Smooth muscle cell (in vitro differentiated cells): ENCODE measurements around the gene EZR. TPM values are rescaled to one million over a fixed set of nuclear protein-coding genes. Genes with fewer than 3 reads are reported as not detected.
A peak's percentile ranks its signal among the peaks of the same experiment; 100 is the strongest.

Experiments used
- DNase-seq: peaks from one replicate; lab custom pipeline; 2025; ENCODE audit not compliant: unreplicated experiment; lab: John Stamatoyannopoulos, UW
- H2AFZ ChIP-seq: fragments of 200-600 bp; sonication (generic); 2 replicates; pipeline ENCODE4 v1.6.0; 2016; ENCODE audit warnings: antibody characterized with exemption, low read depth, mild to moderate bottlenecking
- H3F3A ChIP-seq: fragments of 200-600 bp; sonication (generic); 2 replicates; pipeline ENCODE4 v1.6.0; 2017; ENCODE audit warnings: antibody characterized with exemption, low read depth
- H3K27ac ChIP-seq: fragments of 200-600 bp; sonication (generic); 2 replicates; pipeline ENCODE4 v1.5.1; 2016; ENCODE audit warnings: low read depth, mild to moderate bottlenecking
- H3K27me3 ChIP-seq: fragments of 200-600 bp; sonication (generic); 2 replicates; pipeline ENCODE4 v1.6.1; 2016; ENCODE audit warnings: low read depth, mild to moderate bottlenecking
- H3K36me3 ChIP-seq: fragments of 200-600 bp; sonication (generic); 2 replicates; pipeline ENCODE4 v1.5.1; 2016; ENCODE audit warnings: low read depth
- H3K4me1 ChIP-seq: fragments of 200-600 bp; sonication (generic); 2 replicates; pipeline ENCODE4 v1.5.1; 2016; ENCODE audit warnings: low read depth
- H3K4me2 ChIP-seq: fragments of 200-600 bp; sonication (generic); 2 replicates; pipeline ENCODE4 v1.6.0; 2016; ENCODE audit warnings: mild to moderate bottlenecking
- H3K4me3 ChIP-seq: fragments of 200-600 bp; sonication (generic); 2 replicates; pipeline ENCODE4 v1.5.1; 2016; ENCODE audit warnings: mild to moderate bottlenecking
- H3K79me2 ChIP-seq: fragments of 200-600 bp; sonication (generic); 2 replicates; pipeline ENCODE4 v1.6.0; 2016; ENCODE audit warnings: low read depth, mild to moderate bottlenecking
- H3K9ac ChIP-seq: fragments of 200-600 bp; sonication (generic); 2 replicates; pipeline ENCODE4 v1.6.0; 2016; ENCODE audit warnings: low read depth
- H3K9me3 ChIP-seq: fragments of 200-600 bp; sonication (generic); replicated peaks from 2 replicates; pipeline ENCODE4 v1.5.1; 2016; ENCODE audit warnings: low read depth
- H4K20me1 ChIP-seq: fragments of 200-600 bp; sonication (generic); 2 replicates; pipeline ENCODE4 v1.6.0; 2016; ENCODE audit warnings: low read depth
- CTCF ChIP-seq: fragments of 200-600 bp; sonication (generic); IDR thresholded peaks from 2 replicates; pipeline ENCODE4 v1.5.1; 2017; ENCODE audit warnings: borderline replicate concordance, mild to moderate bottlenecking, antibody characterized with exemption; ENCODE audit not compliant: insufficient read depth, poor library complexity, severe bottlenecking
- WGBS: methylation state at CpG from one replicate; pipeline ENCODE4 v1.1.7; 2016; ENCODE audit warnings: low lambda C conversion rate; 5-methylcytosine and 5-hydroxymethylcytosine counted together
- polyA plus RNA-seq: library from polyadenylated mRNA; unstranded; fragments of >200 nt; fragmentation: Nextera tagmentation; extraction: Ambion mirVana; gene quantifications from 2 replicates; pipeline ENCODE4 v1.2.1, GENCODE V29; 2016
- total RNA-seq: library from RNA; depleted of rRNA; stranded (reverse); fragments of >200 nt; gene quantifications from 2 replicates; pipeline ENCODE4 v1.2.3, GENCODE V29; 2014

Gene EZR
- total and polyA plus RNA-seq, 2 experiments from 2014 or later, result 55.0 to 113 TPM

GRCh38 chr6:158780246-158780884 is 38.8 kb downstream of the EZR start:
- no peaks in the 10 kb centered on the region for H3K9me3 ChIP-seq
- H4K20me1 ChIP-seq, result peaks cover 7% of the 10 kb centered on the region
- no peak overlapping the region for H3K9ac ChIP-seq
- H3K4me2 ChIP-seq, result no peak overlapping the region
- H3K27ac ChIP-seq, result peak overlapping the region; percentile 17
- H3K4me3 ChIP-seq, result no peak overlapping the region
- no peaks in the 10 kb centered on the region for H3K36me3 ChIP-seq
- no peaks in the 10 kb centered on the region for H3K4me1 ChIP-seq
- no peak overlapping the region for H2AFZ ChIP-seq
- H3F3A ChIP-seq, result no peaks in the 10 kb centered on the region
- H3K27me3 ChIP-seq, result no peaks in the 10 kb centered on the region
- no peak for TF ChIP-seq CTCF
- 89% methylated on average over 7 of the region's 7 CpGs for WGBS
- no peaks in the 10 kb centered on the region for H3K79me2 ChIP-seq
- DNase-seq, result no peak

GRCh38 chr6:158778005-158778527 is 41.1 kb downstream of the EZR start:
- Histone ChIP-seq H3F3A (no peaks in the 10 kb centered on the region), H2AFZ (no peak overlapping the region), H4K20me1 (peaks cover 7% of the 10 kb centered on the region), H3K4me3 (no peak overlapping the region), H3K36me3 (no peaks in the 10 kb centered on the region), H3K9me3 (no peaks in the 10 kb centered on the region), H3K27ac (no peak overlapping the region), H3K4me1 (no peaks in the 10 kb centered on the region), H3K9ac (no peak overlapping the region), H3K27me3 (no peaks in the 10 kb centered on the region), H3K4me2 (no peak overlapping the region), H3K79me2 (no peaks in the 10 kb centered on the region)
- whole genome bisulfite sequencing, result 97% methylated on average over 6 of the region's 6 CpGs
- no peak for DNase-seq
- TF ChIP-seq CTCF, result no peak

GRCh38 chr6:158777510-158777909 is 41.7 kb downstream of the EZR start:
- H3K27me3 ChIP-seq, result no peaks in the 10 kb centered on the region
- H2AFZ ChIP-seq, result no peak overlapping the region
- H4K20me1 ChIP-seq, result peaks cover 7% of the 10 kb centered on the region
- no peak overlapping the region for H3K27ac ChIP-seq
- no peak overlapping the region for H3K4me3 ChIP-seq
- H3K9ac ChIP-seq, result no peak overlapping the region
- TF ChIP-seq CTCF, result no peak
- H3K9me3 ChIP-seq, result no peaks in the 10 kb centered on the region
- no peaks in the 10 kb centered on the region for H3F3A ChIP-seq
- WGBS, result 98% methylated on average over 3 of the region's 3 CpGs
- H3K4me2 ChIP-seq, result no peak overlapping the region
- H3K4me1 ChIP-seq, result no peaks in the 10 kb centered on the region
- H3K36me3 ChIP-seq, result no peaks in the 10 kb centered on the region
- H3K79me2 ChIP-seq, result no peaks in the 10 kb centered on the region
- no peak for DNase-seq

- 93% methylated on average over 2 of the region's 2 CpGs for WGBS
- no peak for TF ChIP-seq CTCF
Observed at GRCh38 chr6:158776737-158777136, 42.4 kb downstream of the EZR start.

More at GRCh38 chr6:158776737-158777136, 42.4 kb downstream of the EZR start:
- Histone ChIP-seq H3K36me3 (no peaks in the 10 kb centered on the region), H3F3A (no peaks in the 10 kb centered on the region), H3K9me3 (no peaks in the 10 kb centered on the region), H3K79me2 (no peaks in the 10 kb centered on the region), H3K27me3 (no peaks in the 10 kb centered on the region), H3K9ac (no peak overlapping the region), H4K20me1 (peaks cover 14% of the 10 kb centered on the region), H3K27ac (no peak overlapping the region), H3K4me2 (no peak overlapping the region), H3K4me1 (no peaks in the 10 kb centered on the region), H3K4me3 (no peak overlapping the region), H2AFZ (no peak overlapping the region)
- DNase-seq, result no peak
